Measurements from ENCODE around the gene TMEM8B. TPM values are rescaled to one million over a fixed set of nuclear protein-coding genes. Genes with fewer than 3 reads are reported as not detected.

Gene TMEM8B
- total and polyA plus RNA-seq, 10 of the 15 experiments (the other 5 are each of a cell fraction or from before 2014, with no cell fraction given) = 0.19 to 7.6 (median 2.5) TPM

DNA sequence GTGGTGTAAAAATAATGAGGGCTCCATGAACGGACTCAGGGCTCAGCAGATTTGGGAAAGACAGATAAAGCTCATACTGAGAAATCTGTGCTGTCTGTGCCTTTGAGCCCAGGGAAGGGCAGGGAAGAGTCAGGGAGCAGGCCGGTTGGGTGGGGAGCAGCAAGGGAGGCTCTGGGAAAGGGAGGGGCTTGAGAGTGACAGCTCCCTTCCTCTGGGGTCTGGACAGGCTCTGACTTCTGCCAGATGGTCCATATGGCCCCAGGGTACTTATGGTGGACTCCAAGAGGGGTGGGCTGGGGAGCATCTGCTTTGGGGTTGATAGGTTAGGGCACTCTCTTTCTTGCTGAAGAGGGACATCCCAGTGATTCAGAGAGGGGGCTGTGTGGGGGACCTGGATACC lies 35.6 kb upstream of the TMEM8B start:
- no TSS peak for BruUV-seq (replicated peaks)
- H4K20me1 ChIP-seq (ENCODE audit: control insufficient read depth, insufficient read depth) = no peaks in the 10 kb centered on the region; the same call in 1 of the 2 replicates
- no peak overlapping the region for H3K4me3 ChIP-seq
- DNase-seq (ENCODE audit: low read depth, low spot score) (no peak), ATAC-seq (no peak), FAIRE-seq (no peak)
- ChIA-PET RAD21 (ENCODE audit: unreplicated experiment) (no interaction called here), CTCF (interaction anchor here (1.4 to 2.3 kb wide), 2 partner anchors 30 to 89 kb away, joined by 5 to 6 read pairs; no protein-coding TSS in a partner anchor), SMC1A (ENCODE audit: uncharacterized antibody, unreplicated experiment) (no interaction called here), POLR2A (no interaction called here)
- peaks cover 17% of the 10 kb centered on the region for H3K4me1 ChIP-seq (ENCODE audit: control insufficient read depth, insufficient read depth, low read length)
- no peaks in the 10 kb centered on the region; a peak in 2 of 4 replicates for H3K36me3 ChIP-seq (ENCODE audit: control insufficient read depth in 2 of 2, insufficient read depth in 2 of 2, low read length in 1 of 2)
- no peak overlapping the region for H2AFZ ChIP-seq (ENCODE audit: control insufficient read depth, low read depth, low read length)
- no peaks in the 10 kb centered on the region for H3K27me3 ChIP-seq (replicated peaks in 1 of 2; ENCODE audit: control insufficient read depth in 2 of 2, insufficient read depth in 2 of 2, low read length in 1 of 2)
- H3K79me2 ChIP-seq (ENCODE audit: control insufficient read depth, insufficient read depth, low read length) = no peaks in the 10 kb centered on the region
- intact Hi-C loops (cut with micrococcal nuclease; ENCODE audit: unreplicated experiment) = no loop called here
- H3K9me3 ChIP-seq (replicated peaks; ENCODE audit: control insufficient read depth, insufficient read depth, low read length) = no peaks in the 10 kb centered on the region
- WGBS (ENCODE audit: insufficient coverage, insufficient replicate concordance, low lambda C conversion rate, missing lambda C conversion rate) = 94% methylated on average over 2 of the region's 2 CpGs
- in situ Hi-C loops (cut with MboI) = no loop called here
- no peak overlapping the region for H3K27ac ChIP-seq (ENCODE audit: control insufficient read depth, insufficient read depth)
- H3K9ac ChIP-seq (ENCODE audit: control insufficient read depth, insufficient read depth, low read length) = no peak overlapping the region
- no peak overlapping the region for H3K4me2 ChIP-seq (ENCODE audit: control insufficient read depth, insufficient read depth)
- TF ChIP-seq KLF5 (IDR thresholded peaks at IDR 0.05; ENCODE audit: partially characterized antibody) = no peak
- no peak for TF ChIP-seq STAT3 (IDR thresholded peaks at IDR 0.05; ENCODE audit: low read depth, low read length)
- no peak for TF ChIP-seq FOS (IDR thresholded peaks at IDR 0.05; ENCODE audit: borderline replicate concordance, extremely low read depth, insufficient read length)
- TF ChIP-seq SMARCA5 (IDR thresholded peaks at IDR 0.05) = no peak
- no peak for TF ChIP-seq NFYB (IDR thresholded peaks at IDR 0.05; ENCODE audit: insufficient read depth, low read depth, low read length)
- no peak for TF ChIP-seq SPI1 (IDR thresholded peaks at IDR 0.05; ENCODE audit: borderline replicate concordance, insufficient read depth, low read depth, low read length)
- TF ChIP-seq CREM (IDR thresholded peaks at IDR 0.05; ENCODE audit: low read depth) = no peak
- TF ChIP-seq, protein P1, sequence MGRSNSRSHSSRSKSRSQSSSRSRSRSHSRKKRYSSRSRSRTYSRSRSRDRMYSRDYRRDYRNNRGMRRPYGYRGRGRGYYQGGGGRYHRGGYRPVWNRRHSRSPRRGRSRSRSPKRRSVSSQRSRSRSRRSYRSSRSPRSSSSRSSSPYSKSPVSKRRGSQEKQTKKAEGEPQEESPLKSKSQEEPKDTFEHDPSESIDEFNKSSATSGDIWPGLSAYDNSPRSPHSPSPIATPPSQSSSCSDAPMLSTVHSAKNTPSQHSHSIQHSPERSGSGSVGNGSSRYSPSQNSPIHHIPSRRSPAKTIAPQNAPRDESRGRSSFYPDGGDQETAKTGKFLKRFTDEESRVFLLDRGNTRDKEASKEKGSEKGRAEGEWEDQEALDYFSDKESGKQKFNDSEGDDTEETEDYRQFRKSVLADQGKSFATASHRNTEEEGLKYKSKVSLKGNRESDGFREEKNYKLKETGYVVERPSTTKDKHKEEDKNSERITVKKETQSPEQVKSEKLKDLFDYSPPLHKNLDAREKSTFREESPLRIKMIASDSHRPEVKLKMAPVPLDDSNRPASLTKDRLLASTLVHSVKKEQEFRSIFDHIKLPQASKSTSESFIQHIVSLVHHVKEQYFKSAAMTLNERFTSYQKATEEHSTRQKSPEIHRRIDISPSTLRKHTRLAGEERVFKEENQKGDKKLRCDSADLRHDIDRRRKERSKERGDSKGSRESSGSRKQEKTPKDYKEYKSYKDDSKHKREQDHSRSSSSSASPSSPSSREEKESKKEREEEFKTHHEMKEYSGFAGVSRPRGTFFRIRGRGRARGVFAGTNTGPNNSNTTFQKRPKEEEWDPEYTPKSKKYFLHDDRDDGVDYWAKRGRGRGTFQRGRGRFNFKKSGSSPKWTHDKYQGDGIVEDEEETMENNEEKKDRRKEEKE (IDR thresholded peaks at IDR 0.05) = no peak
- TF ChIP-seq RBBP5 (conservative IDR thresholded peaks at IDR 0.05) = no peak
- TF ChIP-seq KDM1A (IDR thresholded peaks at IDR 0.05; ENCODE audit: borderline replicate concordance) = no peak
- TF ChIP-seq, protein P2, sequence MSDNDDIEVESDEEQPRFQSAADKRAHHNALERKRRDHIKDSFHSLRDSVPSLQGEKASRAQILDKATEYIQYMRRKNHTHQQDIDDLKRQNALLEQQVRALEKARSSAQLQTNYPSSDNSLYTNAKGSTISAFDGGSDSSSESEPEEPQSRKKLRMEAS (IDR thresholded peaks at IDR 0.05; ENCODE audit: low read depth, low read length) = no peak
- TF ChIP-seq, protein P3, sequence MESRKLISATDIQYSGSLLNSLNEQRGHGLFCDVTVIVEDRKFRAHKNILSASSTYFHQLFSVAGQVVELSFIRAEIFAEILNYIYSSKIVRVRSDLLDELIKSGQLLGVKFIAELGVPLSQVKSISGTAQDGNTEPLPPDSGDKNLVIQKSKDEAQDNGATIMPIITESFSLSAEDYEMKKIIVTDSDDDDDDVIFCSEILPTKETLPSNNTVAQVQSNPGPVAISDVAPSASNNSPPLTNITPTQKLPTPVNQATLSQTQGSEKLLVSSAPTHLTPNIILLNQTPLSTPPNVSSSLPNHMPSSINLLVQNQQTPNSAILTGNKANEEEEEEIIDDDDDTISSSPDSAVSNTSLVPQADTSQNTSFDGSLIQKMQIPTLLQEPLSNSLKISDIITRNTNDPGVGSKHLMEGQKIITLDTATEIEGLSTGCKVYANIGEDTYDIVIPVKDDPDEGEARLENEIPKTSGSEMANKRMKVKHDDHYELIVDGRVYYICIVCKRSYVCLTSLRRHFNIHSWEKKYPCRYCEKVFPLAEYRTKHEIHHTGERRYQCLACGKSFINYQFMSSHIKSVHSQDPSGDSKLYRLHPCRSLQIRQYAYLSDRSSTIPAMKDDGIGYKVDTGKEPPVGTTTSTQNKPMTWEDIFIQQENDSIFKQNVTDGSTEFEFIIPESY (IDR thresholded peaks at IDR 0.05) = no peak
- no peak for TF ChIP-seq POLR2AphosphoS2 (IDR thresholded peaks at IDR 0.05; ENCODE audit: low read depth, low read length)
- TF ChIP-seq BCL11A (IDR thresholded peaks at IDR 0.05; ENCODE audit: low read depth, low read length) = no peak
- TF ChIP-seq MYC (IDR thresholded peaks at IDR 0.05; ENCODE audit: insufficient read depth, insufficient read length, insufficient replicate concordance, low read length, severe bottlenecking) = no peak
- TF ChIP-seq YBX1 (IDR thresholded peaks at IDR 0.05) = no peak
- TF ChIP-seq SMC3 (IDR thresholded peaks at IDR 0.05; ENCODE audit: borderline replicate concordance, low read length) = no peak
- no peak for TF ChIP-seq ZNF24 (IDR thresholded peaks at IDR 0.05)

Data from GM12878 (cell line).